ENCODE measurements around the gene CDKN1A.

The CDKN1A gene

GRCh38 chr6:36717871-36718540 lies 39.5 kb downstream of the CDKN1A start:
- Histone ChIP-seq H2BK120ac (ENCODE audit: low read depth, low read length) (no peak overlapping the region), H3K79me2 (ENCODE audit: control insufficient read depth, insufficient read depth, low read length) (no peaks in the 10 kb centered on the region), H3K27ac (ENCODE audit: low read depth, low read length) (no peak overlapping the region), H2BK15ac (replicated peaks; ENCODE audit: low read depth) (no peak overlapping the region), H3K36me3 (ENCODE audit: control insufficient read depth, insufficient read depth, low read length) (no peaks in the 10 kb centered on the region), H4K5ac (ENCODE audit: low read length) (no peak overlapping the region), H3K4me2 (ENCODE audit: low read length) (no peak overlapping the region), H3K27me3 (ENCODE audit: insufficient read depth, low read length, poor library complexity) (no peaks in the 10 kb centered on the region), H3K56ac (ENCODE audit: low read length) (no peak overlapping the region), H3K4ac (ENCODE audit: low read depth, low read length) (no peak overlapping the region), H2BK5ac (ENCODE audit: low read length) (no peak overlapping the region), H3K79me1 (ENCODE audit: low read length) (no peaks in the 10 kb centered on the region), H3K9ac (ENCODE audit: low read length) (no peak overlapping the region), H3K18ac (ENCODE audit: low read length) (no peak overlapping the region), H3K4me3 (ENCODE audit: low read length) (no peak overlapping the region), H3K23ac (ENCODE audit: low read length) (no peak overlapping the region), H4K8ac (ENCODE audit: low read depth, low read length) (no peak overlapping the region), H3K4me1 (ENCODE audit: control insufficient read depth, low read depth, low read length) (no peaks in the 10 kb centered on the region), H2AK5ac (ENCODE audit: low read length) (no peak overlapping the region)
- WGBS (ENCODE audit: extremely low coverage, insufficient coverage, low lambda C conversion rate) = no CpG with 5 or more reads among the region's 12 CpGs
- no peak for DNase-seq

- Histone ChIP-seq H2AK5ac (ENCODE audit: low read length) (no peak overlapping the region), H3K4ac (ENCODE audit: low read depth, low read length) (no peak overlapping the region), H3K79me2 (ENCODE audit: control insufficient read depth, insufficient read depth, low read length) (no peaks in the 10 kb centered on the region), H2BK120ac (ENCODE audit: low read depth, low read length) (no peak overlapping the region), H3K27ac (ENCODE audit: low read depth, low read length) (no peak overlapping the region), H3K4me1 (ENCODE audit: control insufficient read depth, low read depth, low read length) (no peaks in the 10 kb centered on the region), H2BK5ac (ENCODE audit: low read length) (no peak overlapping the region), H3K27me3 (ENCODE audit: insufficient read depth, low read length, poor library complexity) (no peaks in the 10 kb centered on the region), H3K23ac (ENCODE audit: low read length) (no peak overlapping the region), H3K79me1 (ENCODE audit: low read length) (no peaks in the 10 kb centered on the region), H3K4me3 (ENCODE audit: low read length) (no peak overlapping the region), H2BK15ac (replicated peaks; ENCODE audit: low read depth) (no peak overlapping the region), H3K56ac (ENCODE audit: low read length) (no peak overlapping the region), H3K9ac (ENCODE audit: low read length) (no peak overlapping the region), H3K18ac (ENCODE audit: low read length) (no peak overlapping the region), H3K4me2 (ENCODE audit: low read length) (no peak overlapping the region), H4K8ac (ENCODE audit: low read depth, low read length) (no peak overlapping the region), H3K36me3 (ENCODE audit: control insufficient read depth, insufficient read depth, low read length) (no peaks in the 10 kb centered on the region), H4K5ac (ENCODE audit: low read length) (no peak overlapping the region)
- no CpG with 5 or more reads among the region's 5 CpGs for WGBS (ENCODE audit: extremely low coverage, insufficient coverage, low lambda C conversion rate)
- no peak for DNase-seq
Observed at GRCh38 chr6:36718560-36718959, 40.0 kb downstream of the CDKN1A start.

- Histone ChIP-seq H4K5ac (ENCODE audit: low read length) (no peak overlapping the region), H3K56ac (ENCODE audit: low read length) (no peak overlapping the region), H3K18ac (ENCODE audit: low read length) (no peak overlapping the region), H3K79me1 (ENCODE audit: low read length) (no peaks in the 10 kb centered on the region), H3K27me3 (ENCODE audit: insufficient read depth, low read length, poor library complexity) (no peaks in the 10 kb centered on the region), H3K27ac (ENCODE audit: low read depth, low read length) (no peak overlapping the region), H3K23ac (ENCODE audit: low read length) (no peak overlapping the region), H3K4ac (ENCODE audit: low read depth, low read length) (no peak overlapping the region), H3K79me2 (ENCODE audit: control insufficient read depth, insufficient read depth, low read length) (no peaks in the 10 kb centered on the region), H3K4me2 (ENCODE audit: low read length) (no peak overlapping the region), H2BK15ac (replicated peaks; ENCODE audit: low read depth) (no peak overlapping the region), H2BK120ac (ENCODE audit: low read depth, low read length) (no peak overlapping the region), H3K36me3 (ENCODE audit: control insufficient read depth, insufficient read depth, low read length) (no peaks in the 10 kb centered on the region), H2BK5ac (ENCODE audit: low read length) (no peak overlapping the region), H3K4me1 (ENCODE audit: control insufficient read depth, low read depth, low read length) (no peaks in the 10 kb centered on the region), H3K9ac (ENCODE audit: low read length) (no peak overlapping the region), H2AK5ac (ENCODE audit: low read length) (no peak overlapping the region), H3K4me3 (ENCODE audit: low read length) (no peak overlapping the region), H4K8ac (ENCODE audit: low read depth, low read length) (no peak overlapping the region)
- no CpG with 5 or more reads among the region's 7 CpGs for WGBS (ENCODE audit: extremely low coverage, insufficient coverage, low lambda C conversion rate)
- DNase-seq = no peak
Observed at GRCh38 chr6:36719126-36719525, 40.6 kb downstream of the CDKN1A start.

- no CpG with 5 or more reads among the region's 11 CpGs for WGBS (ENCODE audit: extremely low coverage, insufficient coverage, low lambda C conversion rate)
- no peak overlapping the region for H2BK15ac ChIP-seq (replicated peaks; ENCODE audit: low read depth)
- H3K18ac ChIP-seq (ENCODE audit: low read length) = no peak overlapping the region
Observed at GRCh38 chr6:36720251-36721141, 42.0 kb downstream of the CDKN1A start.

GRCh38 chr6:36721369-36722140 lies 43.0 kb downstream of the CDKN1A start:
- no peak for DNase-seq
- H4K8ac ChIP-seq (ENCODE audit: low read depth, low read length) = no peak overlapping the region
- H3K79me2 ChIP-seq (ENCODE audit: control insufficient read depth, insufficient read depth, low read length) = no peaks in the 10 kb centered on the region
- H3K56ac ChIP-seq (ENCODE audit: low read length) = no peak overlapping the region
- no peak overlapping the region for H3K4ac ChIP-seq (ENCODE audit: low read depth, low read length)
- no peak overlapping the region for H2AK5ac ChIP-seq (ENCODE audit: low read length)
- no peak overlapping the region for H2BK5ac ChIP-seq (ENCODE audit: low read length)
- no peak overlapping the region for H3K4me2 ChIP-seq (ENCODE audit: low read length)
- H3K79me1 ChIP-seq (ENCODE audit: low read length) = no peaks in the 10 kb centered on the region
- H3K36me3 ChIP-seq (ENCODE audit: control insufficient read depth, insufficient read depth, low read length) = no peaks in the 10 kb centered on the region
- H4K5ac ChIP-seq (ENCODE audit: low read length) = no peak overlapping the region
- H3K9ac ChIP-seq (ENCODE audit: low read length) = no peak overlapping the region
- H3K4me3 ChIP-seq (ENCODE audit: low read length) = no peak overlapping the region
- WGBS (ENCODE audit: extremely low coverage, insufficient coverage, low lambda C conversion rate) = no CpG with 5 or more reads among the region's 15 CpGs
- H2BK120ac ChIP-seq (ENCODE audit: low read depth, low read length) = no peak overlapping the region
- no peaks in the 10 kb centered on the region for H3K4me1 ChIP-seq (ENCODE audit: control insufficient read depth, low read depth, low read length)
- no peak overlapping the region for H2BK15ac ChIP-seq (replicated peaks; ENCODE audit: low read depth)
- H3K18ac ChIP-seq (ENCODE audit: low read length) = no peak overlapping the region
- H3K27me3 ChIP-seq (ENCODE audit: insufficient read depth, low read length, poor library complexity) = no peaks in the 10 kb centered on the region
- no peak overlapping the region for H3K27ac ChIP-seq (ENCODE audit: low read depth, low read length)
- H3K23ac ChIP-seq (ENCODE audit: low read length) = no peak overlapping the region

More at GRCh38 chr6:36720251-36721141, 42.0 kb downstream of the CDKN1A start:
- H3K4me3 ChIP-seq (ENCODE audit: low read length) = no peak overlapping the region
- no peak for DNase-seq
- no peak overlapping the region for H4K8ac ChIP-seq (ENCODE audit: low read depth, low read length)
- H3K56ac ChIP-seq (ENCODE audit: low read length) = no peak overlapping the region
- no peaks in the 10 kb centered on the region for H3K27me3 ChIP-seq (ENCODE audit: insufficient read depth, low read length, poor library complexity)
- H2BK120ac ChIP-seq (ENCODE audit: low read depth, low read length) = no peak overlapping the region
- no peak overlapping the region for H3K9ac ChIP-seq (ENCODE audit: low read length)
- no peak overlapping the region for H2AK5ac ChIP-seq (ENCODE audit: low read length)
- H3K4me1 ChIP-seq (ENCODE audit: control insufficient read depth, low read depth, low read length) = no peaks in the 10 kb centered on the region
- no peak overlapping the region for H3K4me2 ChIP-seq (ENCODE audit: low read length)
- no peak overlapping the region for H4K5ac ChIP-seq (ENCODE audit: low read length)
- no peak overlapping the region for H3K23ac ChIP-seq (ENCODE audit: low read length)
- no peaks in the 10 kb centered on the region for H3K36me3 ChIP-seq (ENCODE audit: control insufficient read depth, insufficient read depth, low read length)
- H3K79me1 ChIP-seq (ENCODE audit: low read length) = no peaks in the 10 kb centered on the region
- no peak overlapping the region for H3K27ac ChIP-seq (ENCODE audit: low read depth, low read length)
- no peaks in the 10 kb centered on the region for H3K79me2 ChIP-seq (ENCODE audit: control insufficient read depth, insufficient read depth, low read length)
- no peak overlapping the region for H3K4ac ChIP-seq (ENCODE audit: low read depth, low read length)
- H2BK5ac ChIP-seq (ENCODE audit: low read length) = no peak overlapping the region

Measured in mesendoderm (in vitro differentiated cells).